NB4 (cell line): Measurements from ENCODE around the gene NCOA1.

Experiments used
- CTCF ChIP-seq: IDR thresholded peaks from one replicate; pipeline ENCODE4 v1.5.1; 2012; ENCODE audit warnings: low read depth, low read length
- POLR2A ChIP-seq: IDR thresholded peaks from 2 replicates; pipeline ENCODE4 v1.6.1; 2011; ENCODE audit warnings: mild to moderate bottlenecking; ENCODE audit not compliant: insufficient read length; ENCODE audit errors: extremely low read depth

GRCh38 chr2:24594283-24594682, 103.2 kb downstream of the NCOA1 start:
- TF ChIP-seq CTCF = no peak
- TF ChIP-seq POLR2A = no peak
